Inflammatory macrophage (primary cell): ENCODE results near the gene NOSTRIN.
"Not testable (repeated sequence)": the region's sequence is repeated elsewhere in the genome, so short reads cannot be mapped to it uniquely, and the experiment has no call there.

Experiments used
- DNase-seq, 2 donors: peaks; one replicate each; pipeline ENCODE4 v3.0.0-alpha.2; 2020 to 2022

NOSTRIN gene

GRCh38 chr2:168819829-168820489 is 17.5 kb downstream of the NOSTRIN start:
- no peak for DNase-seq

DNA sequence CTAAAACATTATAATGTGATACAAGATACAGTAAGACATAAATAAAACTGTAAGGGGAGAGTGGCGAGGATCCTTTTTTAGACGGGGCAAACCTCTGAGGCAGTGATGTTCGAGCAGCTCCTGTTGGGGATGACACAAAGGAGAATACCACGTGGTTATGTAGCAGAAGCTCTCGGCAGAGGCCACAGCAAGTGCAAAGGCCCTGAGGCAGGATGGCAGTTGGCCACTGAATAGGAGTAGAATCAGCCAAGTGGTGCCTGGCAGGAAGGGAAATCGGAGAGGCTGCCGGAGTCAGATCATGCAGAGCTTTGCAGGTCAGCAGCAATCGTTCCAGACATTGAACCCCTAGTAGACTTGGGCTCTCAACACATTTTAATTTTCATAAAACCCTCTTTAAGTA is 19.1 kb downstream of the NOSTRIN start:
- no peak for DNase-seq

GRCh38 chr2:168821992-168822391 is 19.6 kb downstream of the NOSTRIN start:
- DNase-seq, result no peak

- DNase-seq, result no peak
Observed at GRCh38 chr2:168825126-168825525, 22.7 kb downstream of the NOSTRIN start.

GRCh38 chr2:168830958-168831357 is 28.5 kb downstream of the NOSTRIN start:
- DNase-seq, result no peak

GRCh38 chr2:168831662-168832061 is 29.2 kb downstream of the NOSTRIN start:
- DNase-seq, result no peak

DNA sequence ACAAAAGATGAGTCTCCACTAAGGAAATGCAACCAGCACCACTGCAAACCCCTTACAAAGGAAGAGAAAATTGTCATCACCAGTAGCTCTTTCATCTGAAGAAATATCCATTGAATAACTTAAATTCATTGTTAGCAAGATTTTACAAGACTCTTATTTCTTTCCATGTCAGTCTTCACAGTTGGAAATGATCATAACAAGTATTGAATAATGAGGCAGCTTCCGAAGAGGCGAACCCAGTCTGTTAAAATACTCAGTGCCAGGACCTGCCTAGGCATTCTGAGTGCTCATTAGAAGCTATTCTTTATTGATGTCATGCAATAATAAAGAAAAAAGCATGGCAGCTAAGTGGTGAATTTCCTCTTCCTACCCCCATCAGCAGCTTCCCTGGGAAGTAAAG is 33.5 kb downstream of the NOSTRIN start:
- DNase-seq, result no peak

- DNase-seq, result no peak
Observed at GRCh38 chr2:168841445-168841844, 39.0 kb downstream of the NOSTRIN start.

GRCh38 chr2:168843253-168843652 is 40.8 kb downstream of the NOSTRIN start:
- no peak for DNase-seq

GRCh38 chr2:168848225-168848624 is 45.8 kb downstream of the NOSTRIN start:
- no peak for DNase-seq

DNA sequence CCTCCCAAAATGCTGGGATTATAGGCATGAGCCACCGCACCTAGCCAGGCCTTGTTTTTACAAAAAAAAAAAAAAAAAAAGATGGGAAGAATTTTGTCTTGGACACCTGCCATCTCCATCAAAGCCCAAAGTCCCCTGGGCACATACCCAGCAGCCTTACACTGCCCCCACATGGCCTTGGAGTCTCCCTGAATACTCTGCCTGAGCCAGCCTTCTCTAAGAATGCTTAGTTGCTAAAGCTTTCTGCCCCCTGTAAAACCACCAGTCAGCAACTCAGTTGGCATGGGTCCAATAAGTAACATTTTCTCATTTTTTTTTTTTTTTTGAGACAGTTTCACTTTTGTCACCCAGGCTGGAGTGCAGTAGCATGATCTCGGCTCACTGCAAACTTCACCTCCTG is 47.2 kb downstream of the NOSTRIN start:
- no peak for DNase-seq

GRCh38 chr2:168850846-168851245 is 48.4 kb downstream of the NOSTRIN start:
- no peak for DNase-seq

GRCh38 chr2:168851674-168852320 is 49.4 kb downstream of the NOSTRIN start:
- no peak for DNase-seq

DNA sequence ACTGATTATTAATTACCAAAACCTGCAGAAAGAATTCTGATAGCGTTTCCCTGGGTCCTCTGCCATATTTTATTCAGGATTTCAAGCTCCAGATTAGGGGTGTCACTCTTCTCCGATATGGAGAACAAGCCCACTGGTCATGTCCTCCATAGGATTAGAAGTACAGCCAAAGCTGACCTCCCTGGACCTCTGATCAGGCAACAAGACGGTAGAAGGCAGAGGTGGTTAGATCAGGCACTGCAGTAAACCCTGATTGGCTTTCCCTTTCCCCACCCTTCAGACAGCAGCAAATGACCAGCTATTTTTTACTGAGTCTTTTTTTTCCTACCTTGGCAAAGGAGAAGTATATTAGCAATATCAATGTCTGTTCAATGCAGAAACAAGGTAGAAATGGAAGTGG is 50.0 kb downstream of the NOSTRIN start:
- no peak for DNase-seq

DNA sequence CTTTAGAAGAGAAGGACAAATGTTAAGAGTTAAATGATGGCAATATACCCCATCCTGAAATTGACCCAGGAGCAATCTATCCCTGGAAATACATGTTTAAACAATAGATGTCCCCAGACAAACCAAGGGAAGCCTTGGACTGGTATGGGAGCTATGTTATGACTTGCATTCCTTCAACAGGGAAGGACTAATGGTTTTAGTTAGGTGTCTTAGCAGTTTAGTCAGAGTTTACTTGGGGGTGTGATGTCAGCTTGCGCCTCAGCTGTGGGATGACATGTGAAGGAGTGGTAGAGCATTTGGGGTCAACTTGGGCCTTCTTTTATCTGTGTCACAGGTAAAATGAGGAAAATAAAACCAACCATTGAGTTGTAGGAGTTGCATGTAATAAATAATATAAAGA is 51.0 kb downstream of the NOSTRIN start:
- no peak for DNase-seq

- DNase-seq, result no peak
Observed at GRCh38 chr2:168854651-168855050, 52.2 kb downstream of the NOSTRIN start.

DNA sequence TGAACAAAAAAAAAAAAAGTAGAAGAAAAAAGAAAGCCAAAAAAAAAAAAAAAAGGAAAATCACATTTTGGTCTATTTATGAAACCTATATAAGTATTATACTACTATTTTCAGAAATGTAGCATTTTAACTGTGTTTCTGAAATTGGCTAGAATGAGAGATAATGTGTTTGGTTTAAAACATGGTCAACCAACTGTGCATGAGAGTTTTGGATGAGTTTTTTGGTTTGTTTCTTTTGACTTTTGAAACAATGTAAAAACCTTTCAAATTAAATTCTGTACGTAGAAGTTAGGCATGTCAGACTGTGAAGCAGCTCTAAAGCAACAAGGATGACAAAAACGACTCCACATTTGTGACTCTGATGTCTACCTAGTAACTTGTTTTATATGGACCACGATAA is 53.2 kb downstream of the NOSTRIN start:
- DNase-seq, result no peak

- no peak for DNase-seq
Observed at GRCh38 chr2:168858146-168858545, 55.7 kb downstream of the NOSTRIN start.

- not testable (repeated sequence) for DNase-seq
Observed at GRCh38 chr2:168867164-168867563, 64.7 kb downstream of the NOSTRIN start.

DNA sequence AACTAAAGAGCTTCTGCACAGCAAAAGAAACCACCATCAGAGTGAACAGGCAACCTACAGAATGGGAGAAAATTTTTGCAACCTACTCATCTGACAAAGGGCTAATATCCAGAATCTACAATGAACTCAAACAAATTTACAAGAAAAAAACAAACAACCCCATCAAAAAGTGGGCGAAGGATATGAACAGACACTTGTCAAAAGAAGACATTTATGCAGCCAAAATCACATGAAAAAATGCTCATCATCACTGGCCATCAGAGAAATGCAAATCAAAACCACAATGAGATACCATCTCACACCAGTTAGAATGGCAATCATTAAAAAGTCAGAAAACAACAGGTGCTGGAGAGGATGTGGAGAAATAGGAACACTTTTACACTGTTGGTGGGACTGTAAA is 67.9 kb downstream of the NOSTRIN start:
- DNase-seq, result not testable (repeated sequence)

GRCh38 chr2:168870824-168871223 is 68.4 kb downstream of the NOSTRIN start:
- DNase-seq, result not testable (repeated sequence)

DNA sequence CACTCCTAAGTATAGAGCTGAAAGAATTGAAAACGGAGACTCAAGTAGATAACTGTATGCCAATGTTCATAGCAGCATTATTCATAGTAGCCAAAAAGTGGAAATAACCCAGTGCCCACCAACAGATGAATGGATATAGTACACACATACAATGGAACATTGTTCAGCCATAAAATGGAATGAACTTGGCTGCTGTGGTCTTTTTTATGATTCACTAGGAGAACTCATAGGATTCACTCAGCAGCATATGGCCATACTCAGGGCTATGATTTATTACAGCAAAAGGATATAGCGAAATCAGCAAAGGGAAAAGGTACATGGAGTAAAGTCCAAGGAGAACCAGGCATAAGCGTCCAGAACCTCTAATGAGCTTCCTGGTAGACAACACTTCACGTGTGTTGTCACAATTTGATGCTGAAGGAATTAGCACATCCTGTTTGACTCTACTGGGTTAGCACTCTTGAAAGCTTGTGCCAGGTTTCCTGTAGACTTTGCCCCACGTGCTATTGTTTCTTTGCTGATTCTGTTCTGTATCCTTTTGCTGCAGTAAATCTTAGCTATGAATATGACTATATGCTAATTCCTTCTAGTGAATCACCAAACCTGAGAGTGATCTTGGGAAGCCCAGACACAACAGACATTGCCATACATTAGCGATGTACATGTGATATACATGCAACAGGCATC is 72.1 kb downstream of the NOSTRIN start:
- DNase-seq, result no peak

DNA sequence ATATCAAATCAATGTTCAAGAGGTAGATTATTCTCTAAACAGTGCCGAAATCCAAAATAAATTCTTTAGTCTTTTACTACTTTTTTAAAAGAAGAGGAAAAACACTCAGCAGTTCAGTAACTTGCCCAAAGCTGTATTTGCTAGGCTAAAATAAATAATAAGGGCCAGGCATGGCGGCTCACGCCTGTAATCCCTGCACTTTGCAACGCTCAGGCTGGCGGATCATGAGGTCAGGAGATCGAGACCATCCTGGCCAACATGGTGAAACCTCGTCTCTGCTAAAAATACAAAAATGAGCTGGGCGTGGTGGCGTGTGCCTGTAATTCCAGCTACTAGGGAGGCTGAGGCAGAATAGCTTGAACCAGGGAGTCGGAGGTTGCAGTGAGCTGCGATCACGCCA is 79.7 kb downstream of the NOSTRIN start:
- not testable (repeated sequence) for DNase-seq

- DNase-seq, result no peak
Observed at GRCh38 chr2:168884975-168885374, 82.5 kb downstream of the NOSTRIN start.
